ENCODE measurements around the gene TLN1. TPM values are rescaled to one million over a fixed set of nuclear protein-coding genes. Genes with fewer than 3 reads are reported as not detected.
A peak's percentile ranks its signal among the peaks of the same experiment; 100 is the strongest.

Gene TLN1
- total RNA-seq, 1 donor from 2014 or later, result 56.2 TPM

DNA sequence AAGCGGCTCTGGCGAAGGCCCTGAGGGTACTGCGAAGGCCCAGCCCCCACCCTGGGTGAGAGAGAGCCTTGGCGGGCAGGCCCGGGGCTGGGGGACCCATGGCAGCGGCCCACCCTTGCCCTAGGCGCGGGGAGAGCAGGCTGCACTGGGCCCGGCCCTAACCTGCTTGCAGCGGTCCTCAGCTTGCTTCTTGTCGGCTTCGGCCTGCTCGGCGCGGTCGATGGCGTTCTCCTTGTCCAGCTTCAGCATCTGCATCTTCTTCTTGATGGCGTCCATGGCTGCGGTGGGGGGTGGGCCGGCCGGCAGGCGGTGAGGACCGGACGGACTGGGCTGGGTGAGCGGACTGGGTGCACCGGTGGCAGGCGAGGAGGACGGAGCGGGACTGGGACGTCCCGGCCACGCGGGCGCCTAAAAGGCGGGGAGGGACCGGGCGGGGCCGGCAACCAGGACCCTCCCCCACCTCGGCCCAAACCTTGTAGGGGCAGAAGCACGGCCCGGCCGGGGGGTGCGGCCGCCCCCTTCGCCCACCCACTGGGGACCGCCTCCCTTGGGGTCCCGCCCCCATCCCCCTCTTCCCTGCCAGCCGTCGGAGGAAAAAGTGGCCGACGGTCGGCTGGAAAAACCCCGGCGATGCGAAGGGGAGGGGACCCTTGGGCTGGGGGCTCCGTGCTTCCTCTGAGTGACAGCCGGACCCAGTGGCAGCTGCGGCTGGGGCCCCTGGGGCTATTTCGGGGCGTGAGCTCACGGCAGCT is 42.3 kb downstream of the TLN1 start, which contains the start of gene TPM2:
Gene TPM2, minus strand, starts transcription at position 384 of the 752 bp plus-strand sequence. Its CDS starts 108 bp downstream, at position 276.
- Mint-ChIP-seq H3K4me1 (ENCODE audit: low read depth, unreplicated experiment) (peaks cover 30% of the 10 kb centered on the region), H3K36me3 (ENCODE audit: unreplicated experiment) (no peaks in the 10 kb centered on the region), H3K9me3 (ENCODE audit: unreplicated experiment) (peaks cover 12% of the 10 kb centered on the region), H3K4me3 (ENCODE audit: unreplicated experiment) (peak within 1 kb of the TSS; percentile 92), H3K27me3 (ENCODE audit: unreplicated experiment) (peaks cover 6% of the 10 kb centered on the region), H3K27ac (ENCODE audit: unreplicated experiment) (peak within 1 kb of the TSS; percentile 78)
- TF ChIP-seq, protein P1, sequence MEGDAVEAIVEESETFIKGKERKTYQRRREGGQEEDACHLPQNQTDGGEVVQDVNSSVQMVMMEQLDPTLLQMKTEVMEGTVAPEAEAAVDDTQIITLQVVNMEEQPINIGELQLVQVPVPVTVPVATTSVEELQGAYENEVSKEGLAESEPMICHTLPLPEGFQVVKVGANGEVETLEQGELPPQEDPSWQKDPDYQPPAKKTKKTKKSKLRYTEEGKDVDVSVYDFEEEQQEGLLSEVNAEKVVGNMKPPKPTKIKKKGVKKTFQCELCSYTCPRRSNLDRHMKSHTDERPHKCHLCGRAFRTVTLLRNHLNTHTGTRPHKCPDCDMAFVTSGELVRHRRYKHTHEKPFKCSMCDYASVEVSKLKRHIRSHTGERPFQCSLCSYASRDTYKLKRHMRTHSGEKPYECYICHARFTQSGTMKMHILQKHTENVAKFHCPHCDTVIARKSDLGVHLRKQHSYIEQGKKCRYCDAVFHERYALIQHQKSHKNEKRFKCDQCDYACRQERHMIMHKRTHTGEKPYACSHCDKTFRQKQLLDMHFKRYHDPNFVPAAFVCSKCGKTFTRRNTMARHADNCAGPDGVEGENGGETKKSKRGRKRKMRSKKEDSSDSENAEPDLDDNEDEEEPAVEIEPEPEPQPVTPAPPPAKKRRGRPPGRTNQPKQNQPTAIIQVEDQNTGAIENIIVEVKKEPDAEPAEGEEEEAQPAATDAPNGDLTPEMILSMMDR (IDR thresholded peaks at IDR 0.05; ENCODE audit: partially characterized antibody, unreplicated experiment), result no peak
- peak; percentile 69 for DNase-seq

DNA sequence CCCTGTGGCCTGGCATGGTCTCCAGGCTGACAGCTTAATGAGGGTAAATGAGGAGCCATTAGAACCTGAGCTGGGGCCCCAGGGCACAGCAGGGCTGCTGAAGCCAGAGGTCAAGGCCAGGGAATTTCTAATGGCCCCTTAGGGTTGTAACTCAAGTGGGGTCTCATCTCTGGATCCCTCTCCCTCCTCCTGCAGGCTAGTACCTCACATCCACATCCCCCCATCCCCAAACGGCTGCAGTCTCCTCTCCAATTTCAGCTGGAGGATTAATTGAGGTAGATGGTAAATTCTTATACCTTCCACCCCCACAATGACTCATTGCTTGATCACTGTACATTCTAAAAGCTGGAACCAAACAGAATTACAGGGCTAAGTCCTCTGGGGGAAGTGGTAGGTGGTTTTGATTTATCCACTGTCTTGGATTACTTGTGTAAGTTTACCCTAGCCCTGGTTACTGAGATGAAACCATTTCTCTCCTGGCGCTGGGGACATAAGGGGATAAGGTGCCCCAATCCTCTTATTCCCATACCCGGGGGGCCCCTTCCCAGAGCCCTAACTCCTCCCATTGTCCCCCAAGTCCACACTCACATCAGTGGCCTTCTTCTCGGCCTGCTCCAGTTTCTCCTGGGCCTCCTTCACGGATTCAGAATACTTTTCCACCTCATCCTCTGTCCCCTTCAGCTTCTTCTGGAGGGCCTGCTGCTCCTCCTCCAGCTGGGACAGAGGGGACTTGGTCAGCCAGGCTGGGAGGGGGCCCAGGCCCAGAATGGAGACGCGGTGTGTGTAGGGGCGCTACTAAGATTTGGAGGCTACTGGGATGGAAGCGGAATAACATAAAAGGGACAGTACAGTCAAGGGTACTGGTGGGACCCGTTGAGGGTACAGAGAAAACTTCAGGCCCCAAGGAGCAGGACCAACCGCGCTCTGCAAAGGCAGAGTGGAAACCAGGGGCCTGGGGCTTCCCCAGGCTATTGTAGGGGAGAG is 43.1 kb downstream of the TLN1 start:
- H3K4me1 Mint-ChIP-seq (ENCODE audit: low read depth, unreplicated experiment), result peaks cover 30% of the 10 kb centered on the region
- TF ChIP-seq, protein P1 (IDR thresholded peaks at IDR 0.05; ENCODE audit: partially characterized antibody, unreplicated experiment), result no peak
- peaks cover 12% of the 10 kb centered on the region for H3K9me3 Mint-ChIP-seq (ENCODE audit: unreplicated experiment)
- peak overlapping the region; percentile 78 for H3K27ac Mint-ChIP-seq (ENCODE audit: unreplicated experiment)
- no peak for DNase-seq
- peaks cover 6% of the 10 kb centered on the region for H3K27me3 Mint-ChIP-seq (ENCODE audit: unreplicated experiment)
- peak overlapping the region; percentile 92 for H3K4me3 Mint-ChIP-seq (ENCODE audit: unreplicated experiment)
- H3K36me3 Mint-ChIP-seq (ENCODE audit: unreplicated experiment), result no peaks in the 10 kb centered on the region

DNA sequence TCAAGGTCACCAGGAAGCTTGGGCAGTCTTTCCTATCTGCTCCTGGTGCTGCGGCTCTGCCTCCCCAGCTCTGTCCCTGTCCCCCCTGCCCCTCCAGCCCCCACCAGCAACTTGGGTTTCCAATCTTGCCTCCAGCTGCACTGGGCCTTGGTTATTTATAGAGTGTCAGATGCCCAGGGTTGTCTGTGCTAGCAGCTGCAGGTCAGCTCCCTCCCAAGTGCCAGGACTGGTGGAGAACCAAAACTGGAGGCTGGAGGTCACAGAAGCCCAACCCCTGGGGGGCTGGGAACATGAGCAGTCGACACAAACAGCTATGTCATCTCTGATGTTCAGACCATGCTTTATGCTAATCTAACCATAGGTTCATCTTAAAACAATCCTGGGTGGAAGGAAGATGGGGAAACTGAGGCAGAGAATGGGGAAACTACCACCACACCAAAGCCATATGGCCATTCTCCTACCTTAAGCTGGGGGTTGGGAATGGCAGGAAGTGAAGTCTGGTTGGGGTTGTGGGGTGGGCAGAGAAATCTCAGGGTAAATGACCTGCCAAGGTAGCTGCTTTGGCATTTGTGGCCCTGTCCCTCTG is 43.9 kb downstream of the TLN1 start:
- no peak for DNase-seq
- Mint-ChIP-seq H3K27ac (ENCODE audit: unreplicated experiment) (no peak overlapping the region), H3K27me3 (ENCODE audit: unreplicated experiment) (peaks cover 11% of the 10 kb centered on the region), H3K9me3 (ENCODE audit: unreplicated experiment) (peaks cover 14% of the 10 kb centered on the region), H3K4me1 (ENCODE audit: low read depth, unreplicated experiment) (peaks cover 31% of the 10 kb centered on the region), H3K36me3 (ENCODE audit: unreplicated experiment) (no peaks in the 10 kb centered on the region), H3K4me3 (ENCODE audit: unreplicated experiment) (peak overlapping the region; percentile 71)
- TF ChIP-seq, protein P1 (IDR thresholded peaks at IDR 0.05; ENCODE audit: partially characterized antibody, unreplicated experiment), result no peak

DNA sequence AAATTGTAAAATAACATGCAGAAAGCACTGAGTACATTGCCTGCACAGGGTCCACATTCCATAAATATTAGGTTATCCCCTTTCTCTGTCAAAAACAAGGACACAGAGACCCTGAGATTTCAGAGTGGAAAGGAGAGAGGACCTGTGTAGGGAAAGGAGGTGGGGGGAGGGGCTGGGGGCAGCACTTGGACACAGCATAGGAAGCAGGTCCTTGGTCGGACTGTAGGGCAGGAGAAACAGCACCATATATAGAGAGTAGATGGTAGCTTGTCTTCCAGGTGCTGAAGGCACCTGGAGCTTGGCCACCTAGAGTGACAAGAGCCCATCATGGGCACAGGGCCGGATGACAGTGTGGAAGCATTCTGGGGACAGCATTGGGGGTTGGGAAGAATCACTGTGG is 44.7 kb downstream of the TLN1 start:
- Mint-ChIP-seq H3K9me3 (ENCODE audit: unreplicated experiment) (peaks cover 14% of the 10 kb centered on the region), H3K36me3 (ENCODE audit: unreplicated experiment) (no peaks in the 10 kb centered on the region), H3K27ac (ENCODE audit: unreplicated experiment) (no peak overlapping the region), H3K4me1 (ENCODE audit: low read depth, unreplicated experiment) (peaks cover 32% of the 10 kb centered on the region), H3K27me3 (ENCODE audit: unreplicated experiment) (peaks cover 12% of the 10 kb centered on the region), H3K4me3 (ENCODE audit: unreplicated experiment) (peak overlapping the region; percentile 23)
- DNase-seq, result no peak
- TF ChIP-seq, protein P1 (IDR thresholded peaks at IDR 0.05; ENCODE audit: partially characterized antibody, unreplicated experiment), result no peak

All from glutamatergic neuron (in vitro differentiated cells).